Progenitor cell of endocrine pancreas (in vitro differentiated cells): Measurements from ENCODE around the gene SERPINI1. TPM values are rescaled to one million over a fixed set of nuclear protein-coding genes. Genes with fewer than 3 reads are reported as not detected.

Experiments
- DNase-seq: peaks from one replicate; pipeline ENCODE4 v3.0.0; 2021; ENCODE audit warnings: low spot score; ENCODE audit not compliant: unreplicated experiment
- H3K27ac Mint-ChIP-seq: 2 replicates; pipeline ENCODE4 v1.8.0; 2021; ENCODE audit warnings: mild to moderate bottlenecking, moderate library complexity, mixed read lengths
- H3K27me3 Mint-ChIP-seq: 2 replicates; pipeline ENCODE4 v1.8.0; 2021; ENCODE audit warnings: mixed read lengths
- H3K36me3 Mint-ChIP-seq: 2 replicates; pipeline ENCODE4 v1.8.0; 2022; ENCODE audit warnings: mixed read lengths; ENCODE audit not compliant: insufficient read depth
- H3K4me1 Mint-ChIP-seq: 2 replicates; pipeline ENCODE4 v1.8.0; 2021; ENCODE audit warnings: low read depth, mixed read lengths
- H3K4me3 Mint-ChIP-seq: 2 replicates; pipeline ENCODE4 v1.8.0; 2021; ENCODE audit warnings: low read depth, mild to moderate bottlenecking, moderate library complexity, mixed read lengths
- H3K9me3 Mint-ChIP-seq: 2 replicates; pipeline ENCODE4 v1.8.0; 2021; ENCODE audit warnings: low read depth, mixed read lengths
- CTCF ChIP-seq: fragments of 200-600 bp; sonication (generic); IDR thresholded peaks from one replicate; pipeline ENCODE4 v1.5.0; 2021; ENCODE audit warnings: antibody characterized with exemption, mild to moderate bottlenecking; ENCODE audit not compliant: unreplicated experiment
- total RNA-seq: library from RNA; stranded (reverse); gene quantifications from 2 replicates; pipeline ENCODE4 v1.2.1, GENCODE V29; 2021

The SERPINI1 gene
- total RNA-seq, 1 donor from 2014 or later, result 10.7 TPM

GRCh38 chr3:167866331-167866730 lies 130.8 kb downstream of the SERPINI1 start:
- DNase-seq, result no peak
- H3K27ac Mint-ChIP-seq, result no peak overlapping the region
- no peaks in the 10 kb centered on the region for H3K36me3 Mint-ChIP-seq
- peaks cover 6% of the 10 kb centered on the region for H3K9me3 Mint-ChIP-seq
- H3K27me3 Mint-ChIP-seq, result no peaks in the 10 kb centered on the region
- peaks cover 4% of the 10 kb centered on the region for H3K4me1 Mint-ChIP-seq
- no peak for TF ChIP-seq CTCF
- H3K4me3 Mint-ChIP-seq, result no peak overlapping the region

- Mint-ChIP-seq H3K9me3 (peaks cover 6% of the 10 kb centered on the region), H3K4me1 (no peaks in the 10 kb centered on the region), H3K4me3 (no peak overlapping the region), H3K27ac (no peak overlapping the region), H3K27me3 (no peaks in the 10 kb centered on the region), H3K36me3 (no peaks in the 10 kb centered on the region)
- no peak for TF ChIP-seq CTCF
- DNase-seq, result no peak
These were observed 132.5 kb downstream of the SERPINI1 start for GRCh38 chr3:167867981-167868380.

- no peak for TF ChIP-seq CTCF
- no peak overlapping the region for H3K27ac Mint-ChIP-seq
- H3K4me1 Mint-ChIP-seq, result peaks cover 4% of the 10 kb centered on the region
- H3K9me3 Mint-ChIP-seq, result peaks cover 6% of the 10 kb centered on the region
- no peak overlapping the region for H3K4me3 Mint-ChIP-seq
- H3K27me3 Mint-ChIP-seq, result no peaks in the 10 kb centered on the region
- no peak for DNase-seq
- H3K36me3 Mint-ChIP-seq, result no peaks in the 10 kb centered on the region
These were observed 134.7 kb downstream of the SERPINI1 start for GRCh38 chr3:167870181-167870580.

GRCh38 chr3:167870759-167871158 lies 135.2 kb downstream of the SERPINI1 start:
- Mint-ChIP-seq H3K36me3 (no peaks in the 10 kb centered on the region), H3K27me3 (no peaks in the 10 kb centered on the region), H3K27ac (no peak overlapping the region), H3K4me3 (no peak overlapping the region), H3K9me3 (peaks cover 6% of the 10 kb centered on the region), H3K4me1 (peaks cover 4% of the 10 kb centered on the region)
- no peak for TF ChIP-seq CTCF
- no peak for DNase-seq

- peaks cover 6% of the 10 kb centered on the region for H3K9me3 Mint-ChIP-seq
- H3K27ac Mint-ChIP-seq, result no peak overlapping the region
- peaks cover 4% of the 10 kb centered on the region for H3K4me1 Mint-ChIP-seq
- no peak for TF ChIP-seq CTCF
- peaks cover 3% of the 10 kb centered on the region for H3K27me3 Mint-ChIP-seq
- H3K4me3 Mint-ChIP-seq, result no peak overlapping the region
- no peaks in the 10 kb centered on the region for H3K36me3 Mint-ChIP-seq
- DNase-seq, result no peak
These were observed 136.5 kb downstream of the SERPINI1 start for GRCh38 chr3:167872032-167872431.
